ENCODE data around the gene INO80. TPM values are rescaled to one million over a fixed set of nuclear protein-coding genes. Genes with fewer than 3 reads are reported as not detected.

INO80 gene, protein sequence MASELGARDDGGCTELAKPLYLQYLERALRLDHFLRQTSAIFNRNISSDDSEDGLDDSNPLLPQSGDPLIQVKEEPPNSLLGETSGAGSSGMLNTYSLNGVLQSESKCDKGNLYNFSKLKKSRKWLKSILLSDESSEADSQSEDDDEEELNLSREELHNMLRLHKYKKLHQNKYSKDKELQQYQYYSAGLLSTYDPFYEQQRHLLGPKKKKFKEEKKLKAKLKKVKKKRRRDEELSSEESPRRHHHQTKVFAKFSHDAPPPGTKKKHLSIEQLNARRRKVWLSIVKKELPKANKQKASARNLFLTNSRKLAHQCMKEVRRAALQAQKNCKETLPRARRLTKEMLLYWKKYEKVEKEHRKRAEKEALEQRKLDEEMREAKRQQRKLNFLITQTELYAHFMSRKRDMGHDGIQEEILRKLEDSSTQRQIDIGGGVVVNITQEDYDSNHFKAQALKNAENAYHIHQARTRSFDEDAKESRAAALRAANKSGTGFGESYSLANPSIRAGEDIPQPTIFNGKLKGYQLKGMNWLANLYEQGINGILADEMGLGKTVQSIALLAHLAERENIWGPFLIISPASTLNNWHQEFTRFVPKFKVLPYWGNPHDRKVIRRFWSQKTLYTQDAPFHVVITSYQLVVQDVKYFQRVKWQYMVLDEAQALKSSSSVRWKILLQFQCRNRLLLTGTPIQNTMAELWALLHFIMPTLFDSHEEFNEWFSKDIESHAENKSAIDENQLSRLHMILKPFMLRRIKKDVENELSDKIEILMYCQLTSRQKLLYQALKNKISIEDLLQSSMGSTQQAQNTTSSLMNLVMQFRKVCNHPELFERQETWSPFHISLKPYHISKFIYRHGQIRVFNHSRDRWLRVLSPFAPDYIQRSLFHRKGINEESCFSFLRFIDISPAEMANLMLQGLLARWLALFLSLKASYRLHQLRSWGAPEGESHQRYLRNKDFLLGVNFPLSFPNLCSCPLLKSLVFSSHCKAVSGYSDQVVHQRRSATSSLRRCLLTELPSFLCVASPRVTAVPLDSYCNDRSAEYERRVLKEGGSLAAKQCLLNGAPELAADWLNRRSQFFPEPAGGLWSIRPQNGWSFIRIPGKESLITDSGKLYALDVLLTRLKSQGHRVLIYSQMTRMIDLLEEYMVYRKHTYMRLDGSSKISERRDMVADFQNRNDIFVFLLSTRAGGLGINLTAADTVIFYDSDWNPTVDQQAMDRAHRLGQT (N-terminal part only)
- 10 to 100 TPM; 22.2 to 25.1 TPM for total RNA-seq

DNA sequence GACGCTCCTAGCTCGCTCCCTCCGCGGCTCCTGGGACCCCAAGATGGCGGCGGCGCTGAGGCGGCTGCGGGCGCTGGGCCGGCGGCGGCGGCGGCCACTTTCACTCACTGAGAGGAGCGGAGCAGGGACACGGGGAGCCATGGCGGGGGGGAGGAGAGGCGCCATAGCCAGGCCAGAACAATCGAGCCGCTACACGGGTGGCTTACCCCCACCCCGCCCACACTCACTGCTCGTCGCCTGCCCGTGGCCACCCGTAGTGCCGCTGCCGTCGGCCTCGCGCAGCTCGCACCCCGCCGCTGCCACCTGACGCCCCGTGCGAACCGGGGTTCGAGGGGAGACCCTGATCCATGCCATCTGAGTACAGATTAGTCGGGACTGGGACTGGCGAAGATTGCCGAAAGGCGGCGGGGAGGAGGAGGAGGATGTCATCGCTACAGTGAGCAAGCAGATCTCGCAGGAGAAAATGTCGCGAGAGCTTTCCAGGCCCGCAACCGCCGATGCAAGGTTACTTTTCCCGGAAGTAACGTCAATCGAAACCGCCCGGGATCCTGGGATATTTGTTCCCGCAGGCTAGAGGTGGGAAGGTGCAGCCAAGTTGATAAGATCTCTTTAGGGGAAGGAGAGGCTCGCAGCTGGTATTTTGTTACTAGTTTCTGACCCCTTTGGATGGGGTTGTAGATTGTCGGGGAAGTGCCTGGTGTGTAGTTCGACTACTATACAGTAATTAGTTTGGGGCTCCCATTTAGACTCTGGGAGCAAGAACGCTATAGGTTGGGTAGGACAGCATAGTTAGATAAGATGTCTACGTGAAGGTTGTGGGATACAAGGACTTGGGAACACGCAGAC, at the start of gene INO80:
Gene INO80 (minus strand): TSS at position 165 of the 846 bp plus-strand sequence. CDS start 19,970 bp downstream, outside the sequence.
- POLR2A ChIA-PET: interaction anchor here (0.6 to 1.8 kb wide), 4 partner anchors 115 to 422 kb away, joined by 3 to 5 read pairs (median 4); partner anchors contain the start of genes CHP1, NUSAP1, OIP5 and RAD51
- intact Hi-C loops (cut with DNase I, micrococcal nuclease): loop anchor here (1.0 to 10.0 kb wide), 25 partner anchors 34 to 1461 kb away; partner anchors contain the start of genes DNAJC17 (in 2 of the 2), NUSAP1 (in 2 of the 2), OIP5 (in 2 of the 2) and ZFYVE19 (in 2 of the 2)
- CTCF ChIA-PET: interaction anchor here (0.5 to 1.1 kb wide), 5 partner anchors 58 to 484 kb away, joined by 3 to 4 read pairs (median 3); no protein-coding TSS in a partner anchor
- Mint-ChIP-seq H3K4me3 (peak within 1 kb of the TSS; percentile 80), H3K36me3 (ENCODE audit: low read depth) (peaks cover 10% of the 10 kb centered on the region), H3K27me3 (no peaks in the 10 kb centered on the region), H3K4me1 (peaks cover 24% of the 10 kb centered on the region), H3K27ac (peak within 1 kb of the TSS; percentile 98), H3K9me3 (ENCODE audit: low read depth) (no peaks in the 10 kb centered on the region)
- DNase-seq (peak; percentile 99), ATAC-seq (peak; percentile 85)

DNA sequence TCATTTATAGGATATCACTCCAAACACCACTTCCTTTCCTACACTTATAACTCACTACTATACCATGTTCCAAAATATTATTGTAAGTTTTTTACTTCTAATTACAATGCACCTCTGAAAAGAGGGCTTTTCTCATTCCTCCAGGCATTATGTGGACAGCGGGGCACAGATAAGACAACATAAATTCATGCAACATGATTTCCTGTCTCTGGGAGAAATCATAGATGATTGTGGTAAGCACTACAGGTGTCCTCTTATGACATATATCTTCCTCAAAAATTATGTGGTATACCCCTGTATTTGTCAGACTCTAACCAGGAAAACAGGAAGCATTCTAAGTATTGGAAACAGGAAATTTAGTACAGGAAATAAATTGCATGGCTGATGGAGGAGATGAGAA, 45.7 kb upstream of the INO80 start:
- Mint-ChIP-seq H3K4me3 (no peak overlapping the region), H3K27me3 (peaks cover 4% of the 10 kb centered on the region), H3K9me3 (ENCODE audit: low read depth) (no peaks in the 10 kb centered on the region), H3K4me1 (peaks cover 11% of the 10 kb centered on the region), H3K36me3 (ENCODE audit: low read depth) (no peaks in the 10 kb centered on the region), H3K27ac (peak overlapping the region; percentile 14)
- CTCF ChIA-PET: interaction anchor here (0.6 to 1.1 kb wide), 2 partner anchors 165 to 361 kb away, joined by 3 read pairs; no protein-coding TSS in a partner anchor
- no peak for DNase-seq
- intact Hi-C loops (cut with DNase I, micrococcal nuclease): no loop called here
- peak; percentile 19 for ATAC-seq
- POLR2A ChIA-PET: no interaction called here

DNA sequence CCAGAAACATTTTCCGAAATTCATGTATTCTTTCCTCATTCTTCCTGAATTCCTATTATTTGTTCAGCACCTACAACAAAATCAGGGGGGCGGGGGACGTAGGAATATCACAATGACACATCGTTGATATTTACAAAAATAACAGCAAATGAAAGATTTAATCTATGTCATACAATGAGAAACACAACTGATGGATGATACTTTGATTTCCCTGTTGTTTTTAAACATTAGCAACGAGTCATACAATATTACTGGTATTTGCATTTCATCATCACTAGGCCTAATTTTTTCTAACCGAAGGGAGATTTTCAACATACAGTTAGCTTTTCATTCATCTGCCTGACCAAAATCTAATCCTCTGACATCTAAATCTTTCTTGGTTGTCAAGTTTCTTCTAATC, 45.3 kb upstream of the INO80 start:
- H3K4me3 Mint-ChIP-seq: no peak overlapping the region
- intact Hi-C loops (cut with DNase I, micrococcal nuclease): no loop called here
- peaks cover 4% of the 10 kb centered on the region for H3K27me3 Mint-ChIP-seq
- no peaks in the 10 kb centered on the region for H3K36me3 Mint-ChIP-seq (ENCODE audit: low read depth)
- DNase-seq: no peak
- peaks cover 11% of the 10 kb centered on the region for H3K4me1 Mint-ChIP-seq
- CTCF ChIA-PET: interaction anchor here (0.6 kb wide), 1 partner anchor 361 kb away, joined by 3 read pairs; no protein-coding TSS in a partner anchor
- H3K27ac Mint-ChIP-seq: no peak overlapping the region
- H3K9me3 Mint-ChIP-seq (ENCODE audit: low read depth): no peaks in the 10 kb centered on the region
- no peak for ATAC-seq
- POLR2A ChIA-PET: no interaction called here

DNA sequence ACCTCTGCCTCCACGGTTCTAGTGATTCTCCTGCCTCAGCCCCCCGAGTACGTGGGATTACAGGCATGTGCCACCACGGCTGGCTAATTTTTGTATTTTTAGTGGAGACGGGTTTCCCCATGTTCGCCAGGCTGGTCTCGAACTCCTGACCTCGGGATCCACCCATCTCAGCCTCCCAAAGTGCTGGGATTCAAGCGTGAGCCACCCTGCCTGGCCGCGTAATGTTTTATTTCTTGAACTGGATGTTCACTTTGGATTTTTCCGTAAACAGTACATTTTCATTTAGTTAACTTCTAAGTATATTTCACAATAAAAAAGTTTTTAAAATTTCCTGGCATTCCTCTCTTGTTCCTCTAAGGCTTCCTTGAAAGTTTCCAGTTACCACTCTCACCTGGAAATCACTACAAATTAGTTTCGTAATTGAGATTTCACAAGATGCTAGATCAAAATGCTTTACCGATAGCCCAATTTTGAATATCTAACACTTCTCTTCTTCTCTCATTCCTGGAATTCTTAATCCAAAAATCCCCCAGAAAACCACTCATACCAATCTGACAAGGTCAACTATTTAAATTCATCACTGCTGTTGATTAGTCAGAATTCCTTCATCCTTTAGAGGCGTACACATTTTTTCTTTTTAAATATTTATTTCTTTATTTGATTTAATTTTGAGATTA, 44.7 kb upstream of the INO80 start:
- Mint-ChIP-seq H3K27ac (no peak overlapping the region), H3K36me3 (ENCODE audit: low read depth) (no peaks in the 10 kb centered on the region), H3K4me3 (no peak overlapping the region), H3K4me1 (peaks cover 11% of the 10 kb centered on the region), H3K27me3 (peaks cover 2% of the 10 kb centered on the region), H3K9me3 (ENCODE audit: low read depth) (no peaks in the 10 kb centered on the region)
- ATAC-seq: no peak
- DNase-seq: no peak
- ChIA-PET CTCF (no interaction called here), POLR2A (no interaction called here)
- intact Hi-C loops (cut with DNase I, micrococcal nuclease): no loop called here

DNA sequence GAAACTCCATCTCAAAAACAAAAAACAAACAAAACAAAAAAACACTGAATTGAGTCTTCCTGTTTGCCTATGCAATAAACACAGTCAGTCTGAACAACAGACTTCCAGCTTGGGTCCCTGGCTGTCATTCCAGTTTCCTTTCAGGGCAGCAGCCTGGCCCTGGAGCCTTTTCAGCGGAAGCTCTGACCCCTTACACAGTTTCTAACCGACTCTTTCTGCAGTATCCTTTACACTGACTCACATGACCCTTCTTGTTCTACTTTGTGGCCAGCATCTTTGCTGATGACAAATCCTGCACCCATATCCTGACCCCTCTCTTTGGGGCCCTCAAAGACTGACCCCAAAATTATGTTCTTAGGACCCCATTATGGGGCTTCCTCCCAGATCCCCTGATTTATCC, 38.3 kb upstream of the INO80 start:
- DNase-seq (no peak), ATAC-seq (no peak)
- H3K4me1 Mint-ChIP-seq: peaks cover 16% of the 10 kb centered on the region
- no peak overlapping the region for H3K4me3 Mint-ChIP-seq
- no peaks in the 10 kb centered on the region for H3K9me3 Mint-ChIP-seq (ENCODE audit: low read depth)
- H3K27me3 Mint-ChIP-seq: no peaks in the 10 kb centered on the region
- H3K36me3 Mint-ChIP-seq (ENCODE audit: low read depth): no peaks in the 10 kb centered on the region
- intact Hi-C loops (cut with DNase I, micrococcal nuclease): no loop called here
- ChIA-PET CTCF (no interaction called here), POLR2A (no interaction called here)
- H3K27ac Mint-ChIP-seq: no peak overlapping the region

DNA sequence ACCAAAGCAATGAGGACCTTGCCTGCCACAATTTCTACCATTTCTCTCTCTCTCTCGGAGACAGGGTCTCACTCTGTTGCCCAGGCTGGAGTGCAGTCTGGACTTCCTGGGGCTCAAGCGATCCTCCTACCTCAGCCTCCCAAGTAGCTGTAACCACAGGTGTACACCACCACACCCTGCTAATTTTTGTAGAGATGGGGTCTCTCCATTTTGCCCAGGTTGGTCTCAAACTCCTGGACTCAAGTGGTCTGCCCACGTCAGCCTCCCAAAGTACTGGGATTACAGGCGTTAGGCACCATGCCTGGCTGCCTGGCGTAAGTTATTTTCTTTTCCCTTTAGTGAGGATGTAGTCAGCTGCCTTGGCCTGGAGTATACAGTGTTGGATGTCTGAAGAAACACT, 37.7 kb upstream of the INO80 start:
- ATAC-seq: no peak
- Mint-ChIP-seq H3K4me1 (peaks cover 16% of the 10 kb centered on the region), H3K27ac (no peak overlapping the region), H3K36me3 (ENCODE audit: low read depth) (no peaks in the 10 kb centered on the region), H3K27me3 (no peaks in the 10 kb centered on the region), H3K9me3 (ENCODE audit: low read depth) (no peaks in the 10 kb centered on the region), H3K4me3 (no peak overlapping the region)
- DNase-seq: no peak
- CTCF ChIA-PET: no interaction called here
- intact Hi-C loops (cut with DNase I, micrococcal nuclease): no loop called here
- POLR2A ChIA-PET: no interaction called here

DNA sequence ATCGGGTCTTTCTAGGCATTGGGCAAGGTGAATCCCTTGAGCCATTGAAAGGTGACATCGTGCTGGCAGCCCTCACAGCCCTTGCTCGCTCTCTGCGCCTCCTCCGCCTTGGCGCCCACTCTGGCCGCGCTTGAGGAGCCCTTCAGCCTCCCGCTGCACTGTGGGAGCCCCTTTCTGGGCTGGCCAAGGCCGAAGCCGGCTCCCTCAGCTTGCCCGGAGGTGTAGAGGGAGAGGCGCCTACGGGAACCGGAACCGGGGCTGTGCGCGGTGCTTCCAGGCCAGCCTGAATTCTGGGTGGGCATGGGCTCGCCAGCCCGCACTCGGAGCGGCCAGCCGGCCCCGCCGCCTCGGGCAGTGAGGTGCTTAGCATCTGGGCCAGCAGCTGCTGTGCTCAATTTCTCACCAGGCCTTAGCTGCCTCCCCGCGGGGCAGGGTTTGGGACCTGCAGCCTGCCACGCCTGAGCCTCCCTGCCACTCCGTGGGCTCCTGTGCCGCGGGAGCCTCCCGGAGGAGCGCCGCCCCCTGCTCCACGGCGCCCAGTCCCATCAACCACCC, 35.4 kb upstream of the INO80 start:
- Mint-ChIP-seq H3K4me3 (no peak overlapping the region), H3K4me1 (peaks cover 16% of the 10 kb centered on the region), H3K27ac (no peak overlapping the region), H3K9me3 (ENCODE audit: low read depth) (no peaks in the 10 kb centered on the region), H3K36me3 (ENCODE audit: low read depth) (no peaks in the 10 kb centered on the region), H3K27me3 (no peaks in the 10 kb centered on the region)
- DNase-seq (no peak), ATAC-seq (no peak)
- ChIA-PET CTCF (no interaction called here), POLR2A (no interaction called here)
- intact Hi-C loops (cut with DNase I, micrococcal nuclease): no loop called here

DNA sequence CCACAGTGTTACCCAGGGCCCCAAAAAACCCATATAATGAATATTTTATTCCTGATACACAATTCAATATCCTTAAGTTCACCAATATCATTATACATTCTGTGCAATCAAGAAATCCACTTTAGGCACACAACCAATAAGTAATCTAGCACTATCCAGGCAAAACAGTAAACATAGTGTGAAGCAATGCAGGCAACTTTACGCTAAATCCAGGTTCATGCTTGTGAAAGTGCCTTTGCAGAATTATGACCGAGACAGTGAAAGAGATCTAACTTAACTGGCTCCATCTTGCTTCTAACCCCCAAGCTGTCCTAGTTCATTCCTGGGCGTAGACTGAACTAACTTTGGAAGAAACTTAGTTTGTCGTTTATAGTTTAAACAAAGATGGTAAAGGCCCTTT, 34.2 kb upstream of the INO80 start:
- ATAC-seq: no peak
- no peaks in the 10 kb centered on the region for H3K9me3 Mint-ChIP-seq (ENCODE audit: low read depth)
- intact Hi-C loops (cut with DNase I, micrococcal nuclease): loop anchor here in 1 of 2 experiments (1.0 kb wide), 2 partner anchors 34 to 133 kb away; partner anchors contain the start of gene INO80
- H3K4me3 Mint-ChIP-seq: no peak overlapping the region
- H3K4me1 Mint-ChIP-seq: peaks cover 16% of the 10 kb centered on the region
- no peaks in the 10 kb centered on the region for H3K27me3 Mint-ChIP-seq
- H3K27ac Mint-ChIP-seq: no peak overlapping the region
- DNase-seq: no peak
- no peaks in the 10 kb centered on the region for H3K36me3 Mint-ChIP-seq (ENCODE audit: low read depth)
- ChIA-PET POLR2A (no interaction called here), CTCF (no interaction called here)

DNA sequence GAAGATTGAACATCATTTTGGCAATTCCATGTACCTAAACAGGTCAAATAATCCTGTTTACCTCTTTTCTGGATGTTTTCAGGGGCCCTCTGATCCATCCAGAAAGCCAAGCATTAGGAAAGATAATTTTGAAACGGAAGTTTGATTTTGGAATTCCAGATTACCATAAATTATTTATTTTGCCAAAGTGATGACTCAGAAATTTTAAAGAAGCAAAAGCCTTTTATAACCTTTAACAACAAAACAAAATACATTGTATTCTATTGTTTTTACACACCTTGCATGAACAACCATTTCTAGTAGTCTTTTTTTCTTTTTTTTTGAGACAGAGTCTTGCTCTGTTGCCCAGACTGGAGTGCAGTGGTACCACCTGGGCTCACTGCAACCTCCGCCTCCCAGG, 32.0 kb upstream of the INO80 start:
- DNase-seq (no peak), ATAC-seq (no peak)
- Mint-ChIP-seq H3K9me3 (ENCODE audit: low read depth) (no peaks in the 10 kb centered on the region), H3K4me3 (no peak overlapping the region), H3K4me1 (peaks cover 16% of the 10 kb centered on the region), H3K27ac (no peak overlapping the region), H3K36me3 (ENCODE audit: low read depth) (no peaks in the 10 kb centered on the region), H3K27me3 (no peaks in the 10 kb centered on the region)
- intact Hi-C loops (cut with DNase I, micrococcal nuclease): no loop called here
- ChIA-PET CTCF (no interaction called here), POLR2A (no interaction called here)

DNA sequence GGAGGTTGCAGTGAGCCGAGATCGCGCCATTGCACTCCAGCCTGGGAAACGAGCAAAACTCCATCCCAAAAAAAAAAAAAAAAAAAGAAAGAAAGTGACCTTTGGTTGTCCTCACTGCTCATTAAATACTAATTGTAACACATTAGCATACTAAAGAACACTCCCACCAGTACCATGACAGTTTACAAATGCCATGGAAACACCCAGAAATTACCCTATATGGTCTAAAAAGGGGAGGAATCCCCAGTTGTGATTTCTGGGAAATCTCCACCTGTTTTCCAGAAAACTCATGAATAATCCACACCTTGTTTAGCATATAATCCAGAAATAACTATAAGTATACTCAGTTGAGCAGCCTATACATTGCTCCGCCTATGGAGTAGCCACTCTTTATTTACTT, 23.5 kb upstream of the INO80 start:
- CTCF ChIA-PET: no interaction called here
- H3K27me3 Mint-ChIP-seq: no peaks in the 10 kb centered on the region
- no peak overlapping the region for H3K27ac Mint-ChIP-seq
- intact Hi-C loops (cut with DNase I, micrococcal nuclease): no loop called here
- H3K9me3 Mint-ChIP-seq (ENCODE audit: low read depth): no peaks in the 10 kb centered on the region
- H3K4me1 Mint-ChIP-seq: no peaks in the 10 kb centered on the region
- no peaks in the 10 kb centered on the region for H3K36me3 Mint-ChIP-seq (ENCODE audit: low read depth)
- no peak overlapping the region for H3K4me3 Mint-ChIP-seq
- no peak for DNase-seq
- POLR2A ChIA-PET: no interaction called here
- ATAC-seq: no peak

Measured in activated CD4-positive, alpha-beta T cell treated with anti-CD3 and anti-CD28 coated beads for 36 hours (primary cell).